GM23248 (cell line): ENCODE measurements around the gene BARX2. TPM values are rescaled to one million over a fixed set of nuclear protein-coding genes. Genes with fewer than 3 reads are reported as not detected.

Experiments
- DNase-seq: peaks from one replicate; pipeline ENCODE4 v3.0.0-alpha.2; 2015
- H2AFZ ChIP-seq: fragments of 200-600 bp; sonication (generic); 2 replicates; pipeline ENCODE4 v1.6.1; 2016; ENCODE audit warnings: antibody characterized with exemption
- H3F3A ChIP-seq: fragments of 200-600 bp; sonication (generic); 2 replicates; pipeline ENCODE4 v1.6.1; 2016; ENCODE audit warnings: mild to moderate bottlenecking, antibody characterized with exemption, mixed run types; ENCODE audit not compliant: insufficient read depth
- H3K27ac ChIP-seq: fragments of 200-600 bp; sonication (generic); 2 replicates; pipeline ENCODE4 v1.5.1; 2016; ENCODE audit warnings: mild to moderate bottlenecking
- H3K27me3 ChIP-seq: fragments of 200-600 bp; sonication (generic); replicated peaks from 2 replicates; pipeline ENCODE4 v1.6.1; 2016; ENCODE audit warnings: mild to moderate bottlenecking; ENCODE audit not compliant: insufficient read depth
- H3K36me3 ChIP-seq: fragments of 200-600 bp; sonication (generic); 2 replicates; pipeline ENCODE4 v1.6.1; 2016; ENCODE audit warnings: low read depth, mild to moderate bottlenecking
- H3K4me1 ChIP-seq: fragments of 200-600 bp; sonication (generic); 2 replicates; pipeline ENCODE4 v1.6.1; 2016; ENCODE audit warnings: mild to moderate bottlenecking; ENCODE audit not compliant: insufficient read depth
- H3K4me2 ChIP-seq: fragments of 200-600 bp; sonication (generic); one replicate; pipeline ENCODE4 v1.6.1; 2016; ENCODE audit warnings: mild to moderate bottlenecking; ENCODE audit not compliant: unreplicated experiment
- H3K4me3 ChIP-seq: fragments of 200-600 bp; sonication (generic); 2 replicates; pipeline ENCODE4 v1.5.1; 2016; ENCODE audit warnings: mild to moderate bottlenecking
- H3K79me2 ChIP-seq: fragments of 200-600 bp; sonication (generic); 2 replicates; pipeline ENCODE4 v1.6.1; 2016; ENCODE audit warnings: mild to moderate bottlenecking; ENCODE audit not compliant: insufficient read depth
- H3K9ac ChIP-seq: fragments of 200-600 bp; sonication (generic); 2 replicates; pipeline ENCODE4 v1.6.1; 2016; ENCODE audit warnings: mild to moderate bottlenecking
- H3K9me2 ChIP-seq: fragments of 200-600 bp; sonication (generic); 2 replicates; pipeline ENCODE4 v1.6.1; 2016; ENCODE audit warnings: mixed run types, mild to moderate bottlenecking, moderate library complexity; ENCODE audit not compliant: insufficient read depth
- H3K9me3 ChIP-seq: fragments of 200-600 bp; sonication (generic); one replicate; pipeline ENCODE4 v1.6.1; 2017; ENCODE audit warnings: low read depth
- H4K20me1 ChIP-seq: fragments of 200-600 bp; sonication (generic); 2 replicates; pipeline ENCODE4 v1.6.0; 2016; ENCODE audit not compliant: insufficient read depth
- EZH2 ChIP-seq: fragments of 200-600 bp; sonication (generic); IDR thresholded peaks from 2 replicates; pipeline ENCODE4 v1.6.1; 2018; ENCODE audit warnings: antibody characterized with exemption, mild to moderate bottlenecking; ENCODE audit not compliant: insufficient read depth, poor library complexity, severe bottlenecking
- EZH2phosphoT487 ChIP-seq: fragments of 200-600 bp; sonication (generic); IDR thresholded peaks from 2 replicates; pipeline ENCODE4 v1.6.1; 2018; ENCODE audit warnings: antibody characterized with exemption, moderate library complexity, mild to moderate bottlenecking, low read depth; ENCODE audit not compliant: insufficient read depth
- WGBS, 2 experiments: methylation state at CpG; one replicate each; pipeline ENCODE4 v1.1.6; 2015 to 2017; ENCODE audit warnings: low lambda C conversion rate in 2 of 2, low coverage in 1 of 2; ENCODE audit errors: missing lambda C conversion rate in 2 of 2; 5-methylcytosine and 5-hydroxymethylcytosine counted together
- in situ Hi-C: fragments of 300-500 bp; cut with MboI; formaldehyde crosslinking; loops from 2 replicates; pipeline ENCODE4 v1.15.0; 2020
- polyA plus RNA-seq: library from polyadenylated mRNA; unstranded; fragments of >200 nt; fragmentation: Nextera tagmentation; extraction: Ambion mirVana; gene quantifications from 2 replicates; pipeline ENCODE4 v1.2.1, GENCODE V29; 2016
- total RNA-seq: library from RNA; depleted of rRNA; stranded (reverse); fragments of >200 nt; shearing (Covaris generic); gene quantifications from 2 replicates; pipeline ENCODE4 v1.2.3, GENCODE V29; 2014

Gene BARX2
- total and polyA plus RNA-seq, 2 experiments from 2014 or later, result not detected

GRCh38 chr11:129348813-129349212 is 26.8 kb upstream of the BARX2 start:
- Histone ChIP-seq H2AFZ (no peak overlapping the region), H3K4me2 (no peak overlapping the region), H3K4me1 (no peaks in the 10 kb centered on the region), H3K79me2 (no peaks in the 10 kb centered on the region), H3F3A (no peaks in the 10 kb centered on the region), H4K20me1 (no peaks in the 10 kb centered on the region), H3K27ac (no peak overlapping the region), H3K9me3 (no peaks in the 10 kb centered on the region), H3K4me3 (no peak overlapping the region), H3K36me3 (no peaks in the 10 kb centered on the region), H3K27me3 (peaks cover 38% of the 10 kb centered on the region), H3K9me2 (no peaks in the 10 kb centered on the region), H3K9ac (no peak overlapping the region)
- TF ChIP-seq EZH2, result no peak
- no peak for TF ChIP-seq EZH2phosphoT487
- DNase-seq, result no peak
- in situ Hi-C loops, result no loop called here

GRCh38 chr11:129352676-129353075 is 23.0 kb upstream of the BARX2 start:
- Histone ChIP-seq H3K27ac (no peak overlapping the region), H3K9me3 (no peaks in the 10 kb centered on the region), H3K36me3 (no peaks in the 10 kb centered on the region), H3K9ac (no peak overlapping the region), H3K79me2 (no peaks in the 10 kb centered on the region), H2AFZ (no peak overlapping the region), H3F3A (no peaks in the 10 kb centered on the region), H3K27me3 (peaks cover 60% of the 10 kb centered on the region), H3K4me2 (no peak overlapping the region), H3K9me2 (no peaks in the 10 kb centered on the region), H4K20me1 (no peaks in the 10 kb centered on the region), H3K4me3 (no peak overlapping the region), H3K4me1 (no peaks in the 10 kb centered on the region)
- no peak for DNase-seq
- 32 to 46% methylated on average over 3 of the region's 3 CpGs for WGBS, 2 experiments
- in situ Hi-C loops, result no loop called here
- no peak for TF ChIP-seq EZH2phosphoT487
- TF ChIP-seq EZH2, result no peak

- no peaks in the 10 kb centered on the region for H4K20me1 ChIP-seq
- no peaks in the 10 kb centered on the region for H3K4me1 ChIP-seq
- no peaks in the 10 kb centered on the region for H3F3A ChIP-seq
- no peak overlapping the region for H3K27ac ChIP-seq
- no peak overlapping the region for H3K4me3 ChIP-seq
- H3K36me3 ChIP-seq, result no peaks in the 10 kb centered on the region
- H3K27me3 ChIP-seq, result peaks cover 65% of the 10 kb centered on the region
- WGBS, 2 experiments, result 3 to 13% methylated on average over 3 to 4 of the region's 4 CpGs
- no peak for DNase-seq
- no peak overlapping the region for H2AFZ ChIP-seq
- no peaks in the 10 kb centered on the region for H3K9me3 ChIP-seq
- TF ChIP-seq EZH2phosphoT487, result no peak
- TF ChIP-seq EZH2, result no peak
- no peak overlapping the region for H3K4me2 ChIP-seq
- no peaks in the 10 kb centered on the region for H3K79me2 ChIP-seq
- in situ Hi-C loops, result no loop called here
- H3K9ac ChIP-seq, result no peak overlapping the region
- no peaks in the 10 kb centered on the region for H3K9me2 ChIP-seq
Measured at GRCh38 chr11:129354691-129355090, 21.0 kb upstream of the BARX2 start.

- Histone ChIP-seq H4K20me1 (no peaks in the 10 kb centered on the region), H3K79me2 (no peaks in the 10 kb centered on the region), H3K4me2 (no peak overlapping the region), H3K9me2 (no peaks in the 10 kb centered on the region), H3K27me3 (peaks cover 60% of the 10 kb centered on the region), H3K9ac (no peak overlapping the region), H3K9me3 (peaks cover 5% of the 10 kb centered on the region), H2AFZ (no peak overlapping the region), H3F3A (no peaks in the 10 kb centered on the region), H3K4me3 (no peak overlapping the region), H3K36me3 (no peaks in the 10 kb centered on the region), H3K4me1 (no peaks in the 10 kb centered on the region), H3K27ac (no peak overlapping the region)
- DNase-seq, result no peak
- WGBS, 2 experiments, result 6 to 18% methylated on average over 2 of the region's 2 CpGs
- in situ Hi-C loops, result no loop called here
- TF ChIP-seq EZH2 (no peak), EZH2phosphoT487 (no peak)
Measured at GRCh38 chr11:129359748-129360147, 15.9 kb upstream of the BARX2 start.

- Histone ChIP-seq H2AFZ (no peak overlapping the region), H3K27me3 (peaks cover 84% of the 10 kb centered on the region), H3K4me2 (no peak overlapping the region), H3F3A (no peaks in the 10 kb centered on the region), H3K36me3 (no peaks in the 10 kb centered on the region), H4K20me1 (no peaks in the 10 kb centered on the region), H3K9me3 (peaks cover 5% of the 10 kb centered on the region), H3K79me2 (no peaks in the 10 kb centered on the region), H3K9me2 (no peaks in the 10 kb centered on the region), H3K4me1 (no peaks in the 10 kb centered on the region), H3K9ac (no peak overlapping the region), H3K27ac (no peak overlapping the region), H3K4me3 (no peak overlapping the region)
- in situ Hi-C loops, result no loop called here
- TF ChIP-seq EZH2 (no peak), EZH2phosphoT487 (no peak)
- 5 to 6% methylated on average over 17 to 18 of the region's 19 CpGs for WGBS, 2 experiments
- peak; percentile 85 for DNase-seq
Measured at GRCh38 chr11:129364143-129364654, 11.4 kb upstream of the BARX2 start.
